ENCODE data around the gene CCNY.
A peak's percentile ranks its signal among the peaks of the same experiment; 100 is the strongest.
"Not testable (repeated sequence)": the region's sequence is repeated elsewhere in the genome, so short reads cannot be mapped to it uniquely, and the experiment has no call there.

CCNY gene

DNA sequence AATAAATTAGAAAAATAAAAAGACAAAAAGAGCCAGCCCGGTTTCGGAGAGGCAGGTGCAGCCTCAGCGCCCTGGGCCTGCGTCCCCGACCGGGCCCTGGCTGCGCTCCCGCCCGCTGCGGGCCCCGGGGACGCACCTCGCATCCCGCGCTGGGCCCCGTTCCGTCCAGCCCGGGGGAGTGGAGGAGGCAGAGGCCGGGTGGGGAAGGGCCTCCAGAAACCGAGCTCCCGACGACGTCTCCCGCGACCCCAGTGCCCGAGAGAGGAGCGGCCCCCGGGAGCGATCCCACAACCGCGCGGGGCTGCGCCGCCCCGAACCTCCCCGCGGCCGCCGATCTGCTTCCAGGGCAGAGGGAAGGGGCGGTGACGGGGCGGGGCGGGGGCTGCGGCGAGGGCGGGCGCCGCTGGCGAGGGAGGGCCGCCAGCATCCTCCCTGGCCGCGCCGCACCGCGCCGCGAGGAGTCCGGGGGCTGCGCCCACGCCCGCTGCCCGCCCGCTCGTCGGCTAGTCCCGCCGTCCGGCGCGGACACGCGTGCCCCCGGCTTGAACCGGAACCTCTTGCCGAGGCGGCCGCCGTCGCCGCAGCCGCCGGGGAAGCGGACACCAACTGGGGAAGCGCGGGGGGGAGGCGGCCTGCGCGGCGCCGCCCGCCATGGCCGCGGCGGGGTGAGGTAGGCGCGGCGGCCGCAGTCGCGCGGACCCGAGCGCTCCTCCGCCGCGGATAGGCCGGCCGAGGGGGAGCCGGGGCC is at the start of gene CCNY:
CCNY (plus strand) TSS at position 426 of the 748 bp plus-strand sequence. CDS start 545 bp downstream, outside the sequence.
- peak; percentile 76 to 78 for DNase-seq (ENCODE audit: low read depth in 2 of 2)

DNA sequence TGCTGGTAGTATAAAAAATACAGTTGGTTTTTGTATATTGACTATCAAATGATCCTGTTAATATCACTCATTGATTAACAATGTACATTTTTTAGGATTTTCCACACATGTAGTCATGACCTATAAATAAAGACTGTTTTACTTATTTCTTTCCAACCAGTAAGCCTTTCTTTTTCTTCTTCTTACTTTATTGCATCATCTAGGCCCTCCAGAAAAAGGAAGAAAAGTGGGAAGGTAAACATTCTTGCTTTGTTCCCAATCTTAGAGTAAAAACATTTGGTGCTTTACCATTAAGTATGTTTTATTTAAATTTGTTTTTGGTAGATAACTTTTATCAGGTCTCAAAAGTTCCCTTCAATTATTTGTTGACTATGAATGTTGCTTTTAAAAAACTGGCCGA is 47.1 kb upstream of the CCNY start:
- DNase-seq (ENCODE audit: low read depth in 2 of 2): no peak

DNA sequence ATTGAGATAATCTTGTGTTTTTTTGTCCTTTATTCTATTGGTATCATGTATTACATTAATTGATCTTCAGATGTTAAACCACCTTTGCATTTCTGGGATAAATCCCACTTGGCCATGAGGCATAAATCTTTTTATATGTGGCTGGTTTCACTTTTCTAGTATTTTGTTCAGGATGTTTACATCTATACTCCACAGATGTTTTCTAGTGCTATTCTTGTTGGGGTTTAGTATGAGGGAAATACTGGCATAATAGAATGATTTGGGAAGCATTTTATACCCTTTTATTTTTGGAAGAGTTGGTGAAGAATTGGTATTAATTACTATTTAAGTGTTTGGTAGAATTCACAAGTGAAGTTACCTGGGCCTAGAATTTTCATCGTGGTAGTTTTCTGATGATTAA is 41.8 kb upstream of the CCNY start:
- DNase-seq (ENCODE audit: low read depth in 2 of 2): no peak

DNA sequence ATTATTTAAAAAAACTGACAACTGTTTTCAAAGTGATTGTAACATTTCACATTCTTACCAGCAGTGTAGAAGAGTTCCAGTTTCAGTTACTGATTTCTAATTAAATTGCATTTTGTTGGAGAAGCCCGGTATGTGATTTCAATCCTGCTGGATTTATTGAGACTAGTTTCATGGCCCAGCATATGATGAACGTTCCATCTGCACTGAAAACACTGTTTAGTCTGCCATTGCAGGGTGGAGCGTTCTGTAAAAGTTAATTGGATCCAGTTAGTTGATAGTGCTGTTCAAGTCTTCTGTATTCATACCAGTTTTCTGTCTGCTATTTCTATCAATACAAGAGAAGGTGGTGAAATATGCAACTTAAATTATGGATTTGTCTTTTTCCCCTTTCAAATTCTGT is 37.3 kb upstream of the CCNY start:
- no peak for DNase-seq (ENCODE audit: low read depth in 2 of 2)

DNA sequence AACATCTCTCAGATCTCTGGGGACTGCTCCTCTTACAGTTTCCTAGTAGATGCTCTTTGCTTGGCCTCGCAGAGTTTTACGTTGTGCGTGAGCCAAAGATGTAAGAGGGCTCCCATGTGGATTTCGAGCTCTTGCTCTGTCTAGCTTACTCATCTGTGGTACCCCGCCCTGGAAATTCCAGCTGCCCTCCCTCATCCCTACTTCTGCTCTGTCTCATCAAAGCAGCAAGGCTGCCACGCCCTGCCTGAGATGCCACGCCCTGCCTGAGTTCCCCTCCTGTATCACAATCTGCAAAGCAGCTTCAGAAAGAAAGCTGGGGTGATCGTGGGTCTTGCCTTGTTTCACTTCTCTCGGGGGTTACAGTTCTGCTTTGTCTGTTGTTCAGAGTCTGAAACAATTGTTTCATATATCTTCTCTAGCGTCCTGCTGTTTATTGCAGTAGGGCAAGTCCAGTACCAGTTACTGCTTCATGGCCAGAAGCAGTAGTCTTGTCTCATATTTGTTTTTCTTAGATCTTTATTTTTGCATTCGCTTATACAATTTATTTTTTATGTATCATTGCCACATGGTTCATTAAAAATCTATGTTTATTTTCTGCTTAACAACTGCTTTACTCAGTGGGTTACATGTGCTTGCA is 36.1 kb upstream of the CCNY start:
- no peak for DNase-seq (ENCODE audit: low read depth in 2 of 2)

DNA sequence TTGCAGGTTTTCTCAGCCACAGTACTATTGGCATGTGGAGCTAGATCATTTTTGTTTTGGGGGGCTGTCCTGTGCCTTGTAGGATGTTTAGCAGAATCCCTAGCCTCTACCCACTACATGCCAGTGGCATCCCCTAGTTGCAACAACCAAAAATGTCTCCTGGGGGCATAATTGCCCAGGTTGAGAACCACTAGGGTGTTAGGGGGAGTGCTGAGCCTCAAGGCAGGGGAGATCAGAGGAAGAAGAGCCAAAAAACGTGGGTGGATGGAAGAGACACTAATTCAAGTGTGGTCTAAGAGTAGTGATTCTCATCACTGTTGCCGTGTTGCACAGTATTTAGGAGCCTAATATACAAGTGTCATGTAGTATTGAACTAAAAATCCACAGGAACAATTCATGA is 31.7 kb upstream of the CCNY start:
- no peak for DNase-seq (ENCODE audit: low read depth in 2 of 2)

DNA sequence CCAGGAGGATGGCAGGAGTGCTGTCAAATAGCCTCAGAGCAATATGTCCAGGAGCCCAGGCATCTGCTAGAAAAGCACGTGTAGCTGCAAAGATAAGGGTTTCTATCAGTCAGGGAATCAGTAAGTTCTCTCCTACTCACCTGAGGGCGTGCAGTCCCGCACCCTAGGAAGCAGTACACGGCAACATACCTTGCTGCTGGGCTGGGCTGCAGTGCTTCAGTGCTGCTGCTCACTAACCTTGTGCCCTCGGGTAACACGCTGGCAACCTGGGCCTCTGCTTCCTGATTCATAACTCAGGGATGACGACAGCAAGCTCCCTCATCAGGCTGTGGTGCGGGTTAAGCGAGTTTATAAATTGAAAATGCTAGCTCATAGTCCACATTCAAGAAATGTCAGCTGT is 29.5 kb upstream of the CCNY start:
- DNase-seq (ENCODE audit: low read depth in 2 of 2): no peak

DNA sequence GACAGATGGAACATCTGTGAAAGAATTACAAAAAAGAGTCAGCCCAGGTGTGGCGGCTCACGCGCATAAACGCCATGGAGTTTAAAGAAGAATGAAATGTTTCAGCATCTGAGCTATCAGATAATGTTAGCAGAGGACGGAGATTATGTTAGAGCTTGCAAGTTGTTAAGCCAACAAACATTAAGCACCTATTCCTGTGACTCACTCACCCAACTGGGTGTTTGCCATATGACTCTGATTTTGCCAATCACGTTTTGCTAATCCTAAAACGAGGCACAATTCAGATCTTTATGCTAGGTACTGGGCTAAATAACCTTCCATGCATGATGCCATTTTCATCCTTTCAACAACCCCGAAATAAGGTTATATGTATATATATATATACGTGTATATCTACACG is 29.0 kb upstream of the CCNY start:
- no peak for DNase-seq (ENCODE audit: low read depth in 2 of 2)

DNA sequence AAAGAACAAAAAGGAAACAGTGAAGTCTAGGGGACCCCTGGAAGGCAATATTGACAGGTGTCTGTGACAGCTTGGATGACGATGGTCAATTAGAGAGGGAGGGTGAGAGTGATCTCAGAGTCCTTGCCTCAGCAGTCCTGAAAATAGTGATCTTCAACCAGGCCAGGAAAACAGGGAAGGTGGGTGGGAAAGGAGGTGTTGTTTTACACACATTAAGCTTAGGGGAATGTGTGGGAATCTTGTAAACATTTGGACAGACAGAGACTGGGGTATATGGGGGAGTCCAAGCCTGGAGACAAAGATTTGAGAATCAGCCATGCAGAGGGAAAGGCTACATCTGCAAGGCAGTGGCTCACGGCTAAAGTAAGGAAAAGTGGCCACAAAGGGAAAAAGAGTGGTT is 27.5 kb upstream of the CCNY start:
- no peak for DNase-seq (ENCODE audit: low read depth in 2 of 2)

DNA sequence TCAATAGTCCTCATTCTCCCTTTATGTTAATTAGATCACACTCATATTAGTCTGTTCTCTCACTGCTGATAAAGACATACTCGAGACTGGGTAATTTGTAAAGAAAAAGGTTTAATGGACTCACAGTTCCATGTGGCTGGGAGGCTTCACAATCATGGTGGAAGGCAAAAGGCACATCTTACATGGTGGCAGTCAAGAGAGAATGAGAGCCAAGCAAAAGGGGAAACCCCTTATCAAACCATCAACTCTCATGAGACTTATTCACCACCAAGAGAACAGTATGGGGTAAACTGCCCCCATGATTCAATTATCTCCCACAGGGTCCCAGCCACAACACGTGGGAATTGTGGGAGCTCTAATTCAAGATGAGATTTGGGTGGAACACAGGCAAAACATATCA is 22.2 kb upstream of the CCNY start:
- not testable (repeated sequence) for DNase-seq (ENCODE audit: low read depth in 2 of 2)

DNA sequence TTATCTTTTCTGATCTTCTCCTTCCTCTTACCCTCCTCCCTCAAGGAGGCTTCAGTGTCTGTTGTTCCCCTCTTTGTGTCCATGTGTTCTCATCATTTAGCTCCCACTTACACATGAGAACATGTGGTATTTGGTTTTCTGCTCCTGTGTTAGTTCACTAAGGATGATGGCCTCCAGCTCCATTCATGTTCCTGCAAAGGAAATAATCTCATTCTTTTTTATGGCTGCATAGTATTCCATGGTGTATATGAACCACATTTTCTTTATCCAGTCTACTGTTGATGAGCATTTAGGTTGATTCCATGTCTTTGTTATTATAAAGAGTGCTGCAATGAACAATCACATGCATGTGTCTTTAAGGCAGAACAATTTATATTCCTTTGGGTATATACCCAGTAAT is 21.1 kb upstream of the CCNY start:
- DNase-seq (ENCODE audit: low read depth in 2 of 2): not testable (repeated sequence)

DNA sequence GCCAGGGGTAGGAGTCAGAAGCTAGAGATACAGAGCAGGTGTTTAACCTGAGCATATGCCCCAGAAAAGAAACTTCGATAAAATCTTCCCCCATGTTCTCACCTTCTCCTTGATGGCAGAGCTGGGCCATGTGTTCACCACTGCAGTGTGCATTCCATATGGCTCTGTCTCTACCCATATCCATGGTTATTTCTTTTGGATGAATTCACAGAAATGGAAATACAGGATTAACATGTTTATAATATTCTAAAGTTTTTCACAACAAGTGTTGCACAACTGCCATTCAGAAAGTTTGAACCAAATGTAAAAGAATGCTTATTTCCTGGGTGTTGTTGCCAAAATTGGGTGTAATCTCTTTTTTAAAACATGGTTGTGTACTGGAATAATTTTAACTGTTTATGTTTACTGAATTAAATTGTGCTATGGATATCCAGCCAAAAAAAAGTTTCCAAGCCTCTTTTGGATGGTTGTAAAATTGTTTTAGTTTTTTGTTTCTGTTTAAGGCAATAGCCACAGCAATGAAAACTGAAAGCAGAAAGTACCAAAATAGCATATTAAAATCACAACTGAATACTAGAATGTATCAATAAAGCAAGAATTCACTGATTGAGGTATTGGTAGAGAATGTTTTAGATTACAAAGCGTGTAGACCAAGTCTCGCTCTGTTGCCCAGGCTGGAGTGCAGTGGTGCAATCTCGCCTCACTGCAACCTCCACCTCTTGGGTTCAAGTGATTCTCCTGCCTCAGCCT is 19.9 kb upstream of the CCNY start:
- DNase-seq (ENCODE audit: low read depth in 2 of 2): no peak

DNA sequence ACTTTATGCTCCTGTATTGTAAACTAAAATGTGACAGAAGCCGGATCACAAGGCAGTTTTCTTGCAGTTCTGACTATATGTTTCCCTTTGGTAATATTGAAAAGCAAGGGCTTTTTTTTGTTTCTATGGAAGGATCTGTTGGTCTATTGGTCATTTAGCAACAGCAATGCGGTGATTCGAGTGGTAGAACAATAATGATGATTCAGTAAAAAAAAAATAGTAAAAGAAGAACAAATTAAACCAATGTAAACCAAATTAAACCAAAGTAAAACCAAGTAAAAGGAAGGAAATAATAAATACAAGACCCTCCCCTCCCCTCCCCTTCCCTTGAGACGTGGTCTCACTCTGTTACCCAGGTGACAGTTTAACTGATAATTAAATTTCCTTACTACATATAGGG is 17.8 kb upstream of the CCNY start:
- no peak for DNase-seq (ENCODE audit: low read depth in 2 of 2)

DNA sequence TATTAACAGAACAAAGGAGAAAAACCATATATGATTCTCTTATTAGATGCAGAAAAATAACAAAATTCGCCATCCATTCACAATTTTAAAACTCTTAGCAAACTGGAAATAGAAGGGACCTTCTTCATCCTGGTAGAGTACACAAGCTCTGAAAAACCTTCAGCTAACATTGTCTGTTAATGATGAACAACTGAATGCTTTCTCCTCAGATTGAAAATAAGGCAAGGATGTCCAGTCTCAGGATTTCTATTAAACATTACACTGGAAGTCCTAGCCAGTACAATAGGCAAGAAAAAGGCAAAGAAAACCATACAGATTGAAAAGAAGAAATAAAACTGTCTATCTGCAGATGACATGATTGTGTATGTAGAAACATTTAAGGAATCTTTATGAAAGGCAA is 16.0 kb upstream of the CCNY start:
- no peak for DNase-seq (ENCODE audit: low read depth in 2 of 2)

DNA sequence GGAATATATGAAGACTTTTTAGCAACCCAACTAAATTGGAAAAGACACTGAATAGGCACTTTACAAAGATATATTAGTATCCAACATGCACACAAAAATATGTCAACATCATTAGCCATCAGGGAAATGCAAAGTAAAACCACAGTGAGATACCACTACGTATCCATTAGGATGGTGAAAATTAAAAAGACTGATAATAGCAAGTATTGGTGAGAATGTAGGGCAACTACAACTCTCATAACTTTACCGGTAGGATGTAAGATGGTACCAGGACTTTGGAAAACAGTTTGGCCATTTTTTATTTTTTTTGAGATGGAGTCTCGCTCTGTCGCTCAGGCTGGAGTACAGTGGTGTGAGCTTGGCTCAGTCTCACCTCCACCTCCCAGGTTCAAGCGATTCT is 13.7 kb upstream of the CCNY start:
- no peak for DNase-seq (ENCODE audit: low read depth in 2 of 2)

DNA sequence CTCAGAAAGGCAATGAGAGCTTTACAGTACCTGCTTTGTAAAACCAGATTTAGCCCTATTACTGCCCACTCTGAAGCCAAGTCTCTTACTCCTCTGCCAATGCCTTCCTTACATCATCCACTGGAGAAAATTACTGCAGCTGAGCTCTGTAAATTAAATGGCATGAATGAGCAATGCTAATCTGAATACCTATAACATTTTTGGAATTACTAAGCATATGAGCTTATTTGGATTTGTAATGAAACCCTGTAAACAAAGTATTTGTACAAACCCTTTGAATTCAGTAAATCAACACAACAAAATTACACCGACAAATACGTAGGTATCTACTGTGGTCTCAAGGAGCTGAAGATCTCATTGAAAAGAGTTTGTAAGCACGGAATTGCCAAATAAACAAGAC is 12.1 kb upstream of the CCNY start:
- no peak for DNase-seq (ENCODE audit: low read depth in 2 of 2)

DNA sequence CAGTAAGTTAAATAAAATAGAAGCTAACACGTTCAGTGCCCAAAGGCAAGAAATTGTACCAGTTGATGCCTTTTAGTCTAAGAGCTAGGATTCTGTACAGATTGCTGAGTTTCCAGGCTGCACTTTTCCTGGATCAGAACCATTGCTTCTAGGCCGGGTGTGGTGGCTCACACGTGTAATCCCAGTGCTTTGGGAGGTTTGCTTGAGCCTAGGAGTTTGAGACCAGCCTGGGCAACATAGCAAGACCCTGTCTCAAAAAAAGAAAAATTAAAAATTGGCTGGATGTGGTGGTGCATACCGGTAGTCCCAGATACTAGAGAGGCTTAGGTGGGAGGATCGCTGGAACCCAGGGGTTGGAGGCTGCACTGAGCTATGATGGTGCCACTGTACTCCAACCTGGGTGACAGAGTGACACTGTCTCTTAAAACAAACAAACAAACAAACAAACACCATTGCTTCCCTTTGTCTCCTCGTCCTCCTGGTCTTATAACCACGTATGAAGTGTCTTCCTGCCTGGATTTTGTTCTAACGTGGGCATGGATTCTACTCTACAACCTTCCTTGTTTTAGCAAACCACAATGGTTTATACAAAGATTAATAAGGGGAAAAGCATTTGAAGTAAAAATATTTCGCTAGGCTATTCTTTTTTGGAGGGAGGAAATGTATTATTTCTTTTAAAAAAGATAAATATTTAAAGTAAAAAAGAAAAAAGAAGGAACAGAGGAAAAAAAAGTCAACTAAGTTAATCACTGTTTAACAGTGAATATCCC is 9.7 kb upstream of the CCNY start:
- DNase-seq (ENCODE audit: low read depth in 2 of 2): no peak

DNA sequence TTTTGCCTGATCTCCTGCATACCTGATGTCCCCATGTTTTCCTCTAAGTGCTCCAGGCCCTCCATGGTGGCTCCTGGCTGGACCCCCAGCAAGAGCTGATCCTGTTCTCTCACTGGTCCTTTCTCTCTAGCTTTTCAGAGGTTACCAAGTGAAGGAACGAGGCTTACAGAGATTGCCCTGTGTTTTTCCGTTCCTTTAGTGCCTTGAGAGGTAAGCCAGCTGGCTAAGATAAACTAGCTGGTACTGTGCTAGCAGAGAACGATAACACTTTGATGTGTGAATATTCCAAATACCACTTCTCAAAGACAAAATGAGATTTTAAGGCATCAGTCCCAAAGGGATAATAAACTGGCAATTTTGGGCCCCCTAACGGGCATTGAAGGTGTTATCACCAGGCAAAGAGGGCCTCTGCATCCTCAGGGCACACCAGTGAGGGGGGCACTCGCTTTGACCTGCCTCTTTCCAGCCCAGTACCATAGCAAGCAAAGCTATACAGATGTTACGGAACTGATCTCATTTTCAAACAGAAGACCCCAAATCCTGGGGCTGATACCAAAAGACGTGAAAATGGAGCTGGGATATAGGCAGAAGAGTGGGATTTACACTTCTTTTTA is 8.4 kb upstream of the CCNY start:
- DNase-seq (ENCODE audit: low read depth in 2 of 2): no peak

DNA sequence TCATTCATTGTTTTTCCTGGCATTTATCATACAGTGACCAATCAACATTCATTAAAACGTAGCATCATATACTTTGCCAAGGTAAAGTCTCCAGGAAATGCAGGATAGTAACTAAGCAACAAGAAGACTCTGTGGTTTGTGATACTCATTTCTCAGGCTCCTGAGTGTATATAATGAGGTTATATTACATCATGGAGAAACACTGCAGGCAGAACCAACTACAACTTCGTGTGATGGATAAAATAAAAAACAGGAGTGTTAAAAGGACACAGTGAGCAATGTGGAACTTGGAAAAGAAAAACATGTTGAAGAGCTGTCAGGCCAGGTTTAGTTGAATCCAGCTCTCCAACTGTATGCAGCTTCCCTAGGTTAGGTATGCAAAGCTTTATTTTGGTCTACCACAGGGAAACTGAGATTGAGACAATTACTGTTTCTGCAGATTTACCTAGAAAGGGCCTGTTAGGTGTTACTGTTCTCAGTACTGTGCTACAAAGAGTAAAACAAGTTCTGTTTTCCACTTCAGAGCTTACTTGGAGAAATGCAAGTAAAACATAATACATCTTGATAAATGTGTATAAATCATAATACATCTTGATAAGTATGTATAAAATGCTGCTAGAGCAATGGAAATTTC is 7.8 kb upstream of the CCNY start:
- DNase-seq (ENCODE audit: low read depth in 2 of 2): no peak

DNA sequence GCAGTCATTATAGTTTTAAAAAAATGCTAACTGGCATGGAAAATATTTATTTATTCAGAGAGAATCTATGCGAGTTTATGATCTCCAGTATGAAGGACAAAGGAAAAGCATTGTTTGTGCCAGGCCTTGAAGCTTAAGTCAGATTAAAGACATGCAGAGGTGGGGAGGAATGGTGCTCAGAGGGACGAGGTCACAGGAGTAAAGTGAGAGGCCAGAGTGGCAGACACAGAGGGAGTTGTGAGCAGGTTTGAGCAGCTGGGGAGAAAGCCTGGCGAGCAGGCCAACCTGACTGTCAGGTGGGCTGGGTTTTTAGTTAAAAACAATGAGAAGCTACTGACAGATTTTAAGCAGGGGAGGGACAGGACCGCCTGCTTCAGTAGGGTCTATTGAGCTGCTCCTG is 6.8 kb upstream of the CCNY start:
- DNase-seq (ENCODE audit: low read depth in 2 of 2): no peak

DNA sequence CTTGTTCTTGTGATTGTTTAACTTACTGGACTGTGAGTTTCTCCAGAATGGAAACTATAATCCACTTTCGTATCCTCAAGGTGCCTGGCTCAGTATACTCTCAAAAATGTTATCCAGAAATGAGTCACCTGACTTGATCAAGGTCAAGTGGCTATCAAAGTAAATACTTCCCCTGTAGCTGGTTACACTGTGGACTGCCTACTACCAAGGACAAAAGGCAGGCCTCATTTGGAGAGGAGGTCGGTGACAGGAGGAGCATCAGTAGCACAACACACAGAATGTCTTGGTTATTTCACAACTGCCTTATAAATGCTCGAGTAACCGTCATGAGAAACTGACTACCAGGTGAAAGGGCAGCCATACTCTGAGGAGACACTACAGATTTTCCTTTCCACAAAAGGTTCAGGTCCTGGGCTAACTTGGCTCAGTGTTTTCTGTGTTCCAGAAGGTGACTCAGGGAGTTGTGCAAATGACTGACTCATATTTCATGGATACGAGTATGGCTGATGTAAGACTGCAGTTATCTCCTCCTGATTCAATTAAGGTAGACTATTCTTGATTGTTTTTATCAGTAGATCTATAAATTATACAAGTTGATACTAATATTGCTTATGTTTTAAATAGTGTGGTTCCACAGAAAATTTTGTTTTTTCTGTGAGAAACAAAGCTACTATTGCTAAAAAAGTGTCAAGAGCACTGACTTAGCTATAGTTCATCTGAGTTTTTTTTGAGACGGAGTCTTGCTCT is 4.2 kb upstream of the CCNY start:
- DNase-seq (ENCODE audit: low read depth in 2 of 2): no peak

All from stimulated activated CD4-positive, alpha-beta T cell treated with anti-CD3 and anti-CD28 coated beads, Interleukin-4, amount 100 ng/mL, for 48 hours (primary cell).